Thoracic aorta (tissue), 2 donors: ENCODE results near the gene NFE2L2. TPM values are rescaled to one million over a fixed set of nuclear protein-coding genes. Genes with fewer than 3 reads are reported as not detected.

Source experiments
- ATAC-seq: fragments of 150-250 bp; one replicate; pipeline ENCODE4 v1.8.0; 2017; ENCODE audit warnings: low read depth; ENCODE audit not compliant: insufficient number of reproducible peaks, low FRiP score
- DNase-seq: peaks from one replicate; pipeline ENCODE4 v3.0.0-alpha.2; 2020; ENCODE audit warnings: low spot score
- H3K27ac ChIP-seq, 2 donors: fragments of 200-600 bp; sonication (generic); 1 replicate in 1 of 2; 2 replicates in 1 of 2; pipeline ENCODE4 v1.5.1; 2016; ENCODE audit warnings: mild to moderate bottlenecking in 2 of 2, moderate library complexity in 2 of 2
- H3K27me3 ChIP-seq: fragments of 200-600 bp; sonication (generic); replicated peaks from 2 replicates; pipeline ENCODE4 v1.6.0; 2016; ENCODE audit warnings: mild to moderate bottlenecking; ENCODE audit not compliant: insufficient read depth
- H3K36me3 ChIP-seq: fragments of 200-600 bp; sonication (generic); one replicate; pipeline ENCODE4 v1.5.1; 2016
- H3K4me1 ChIP-seq, 2 donors: fragments of 200-600 bp; sonication (generic); 1 replicate in 1 of 2; 2 replicates in 1 of 2; pipeline versions ENCODE4 v1.5.1 to v1.6.0; 2016; ENCODE audit warnings: low read depth in 2 of 2, mild to moderate bottlenecking in 1 of 2; ENCODE audit not compliant: control insufficient read depth in 1 of 2
- H3K4me3 ChIP-seq: fragments of 200-600 bp; sonication (generic); 2 replicates; pipeline ENCODE4 v1.5.1; 2016; ENCODE audit warnings: mild to moderate bottlenecking
- H3K9me3 ChIP-seq: fragments of 200-600 bp; sonication (generic); 2 replicates; pipeline ENCODE4 v1.5.1; 2016
- CTCF ChIP-seq: fragments of 200-600 bp; sonication (generic); IDR thresholded peaks from one replicate; pipeline ENCODE4 v1.5.1; 2019; ENCODE audit warnings: antibody characterized with exemption
- total RNA-seq, 2 donors: library from RNA; depleted of rRNA; stranded (reverse); fragments of >200 nt; gene quantifications; one replicate each; pipeline versions ENCODE4 v1.1.0 to v1.2.3, GENCODE V29; 2016

The NFE2L2 gene
- total RNA-seq, 2 donors from 2014 or later = 64.3 to 155 TPM

- Histone ChIP-seq H3K27me3 (no peaks in the 10 kb centered on the region), H3K4me3 (peak overlapping the region; percentile 98), H3K36me3 (no peaks in the 10 kb centered on the region), H3K9me3 (no peaks in the 10 kb centered on the region), H3K27ac (peak overlapping the region; percentile 100), H3K4me1 (peaks cover 45 to 56% of the 10 kb centered on the region in 2 donors)
- DNase-seq (no peak), ATAC-seq (no peak)
- TF ChIP-seq CTCF = no peak
Observed at GRCh38 chr2:177261116-177262060, 3.1 kb downstream of the NFE2L2 start.

GRCh38 chr2:177260379-177260778, 4.1 kb downstream of the NFE2L2 start:
- no peaks in the 10 kb centered on the region for H3K36me3 ChIP-seq
- H3K4me3 ChIP-seq = peak overlapping the region; percentile 98
- H3K27me3 ChIP-seq = no peaks in the 10 kb centered on the region
- no peak for TF ChIP-seq CTCF
- peaks cover 46 to 57% of the 10 kb centered on the region in 2 donors for H3K4me1 ChIP-seq
- no peaks in the 10 kb centered on the region for H3K9me3 ChIP-seq
- peak overlapping the region; percentile 100 for H3K27ac ChIP-seq
- no peak for DNase-seq
- ATAC-seq = no peak

- Histone ChIP-seq H3K27ac (peak overlapping the region in 1 of 2 donors; percentile 19), H3K36me3 (no peaks in the 10 kb centered on the region), H3K4me3 (no peak overlapping the region), H3K4me1 (peaks cover 67 to 80% of the 10 kb centered on the region in 2 donors), H3K27me3 (no peaks in the 10 kb centered on the region), H3K9me3 (no peaks in the 10 kb centered on the region)
- no peak for DNase-seq
- no peak for ATAC-seq
- no peak for TF ChIP-seq CTCF
Observed at GRCh38 chr2:177258059-177258458, 6.5 kb downstream of the NFE2L2 start.

GRCh38 chr2:177257471-177257870, 7.1 kb downstream of the NFE2L2 start:
- no peak for DNase-seq
- H3K27me3 ChIP-seq = no peaks in the 10 kb centered on the region
- peak overlapping the region in 1 of 2 donors; percentile 14 for H3K27ac ChIP-seq
- no peak for TF ChIP-seq CTCF
- ATAC-seq = no peak
- peak overlapping the region; percentile 19 for H3K4me3 ChIP-seq
- H3K36me3 ChIP-seq = no peaks in the 10 kb centered on the region
- peaks cover 73 to 86% of the 10 kb centered on the region in 2 donors for H3K4me1 ChIP-seq
- H3K9me3 ChIP-seq = no peaks in the 10 kb centered on the region

- ATAC-seq = no peak
- Histone ChIP-seq H3K36me3 (no peaks in the 10 kb centered on the region), H3K4me1 (peaks cover 76 to 94% of the 10 kb centered on the region in 2 donors), H3K4me3 (peak overlapping the region; percentile 19), H3K9me3 (no peaks in the 10 kb centered on the region), H3K27ac (peak overlapping the region in 1 of 2 donors; percentile 14), H3K27me3 (no peaks in the 10 kb centered on the region)
- DNase-seq = no peak
- TF ChIP-seq CTCF = no peak
Observed at GRCh38 chr2:177256695-177257094, 7.8 kb downstream of the NFE2L2 start.
